Activated B cell treated with CpG ODN at 0.5 μM for 24 hours (primary cell): ENCODE data around the gene IL16. TPM values are rescaled to one million over a fixed set of nuclear protein-coding genes. Genes with fewer than 3 reads are reported as not detected.

Experiments used
- ATAC-seq: fragments of 200-7000 bp; cut with Tn5 transposase; one replicate; pipeline ENCODE4 v1.10.0; 2021; ENCODE audit warnings: low read depth, mild to moderate bottlenecking, moderate library complexity
- CTCF ChIA-PET: fragments of 350-600 bp; sonication (Branson Sonifier 250); formaldehyde crosslinking; loops from one replicate; lab custom pipeline; 2021; ENCODE audit warnings: antibody characterized with exemption; lab: Charles Lee
- POLR2A ChIA-PET: fragments of 350-600 bp; sonication (Branson Sonifier 250); formaldehyde crosslinking; loops from one replicate; lab custom pipeline; 2021; ENCODE audit warnings: antibody characterized with exemption; lab: Charles Lee
- DNase-seq: peaks from one replicate; pipeline ENCODE4 v3.0.0; 2022
- H3K27ac Mint-ChIP-seq: one replicate; pipeline ENCODE4 v1.8.0; 2020; ENCODE audit warnings: mixed read lengths
- H3K27me3 Mint-ChIP-seq: one replicate; pipeline ENCODE4 v1.8.0; 2021; ENCODE audit warnings: mixed read lengths
- H3K36me3 Mint-ChIP-seq: one replicate; pipeline ENCODE4 v1.8.0; 2021; ENCODE audit warnings: low read depth, mixed read lengths
- H3K4me1 Mint-ChIP-seq: one replicate; pipeline ENCODE4 v1.8.0; 2021; ENCODE audit warnings: mixed read lengths
- H3K4me3 Mint-ChIP-seq: one replicate; pipeline ENCODE4 v1.8.0; 2020; ENCODE audit warnings: mild to moderate bottlenecking, mixed read lengths
- H3K9me3 Mint-ChIP-seq: one replicate; pipeline ENCODE4 v1.8.0; 2020; ENCODE audit warnings: mixed read lengths
- intact Hi-C: fragments of 100-400 bp; cut with micrococcal nuclease; formaldehyde crosslinking; loops from one replicate; pipeline ENCODE4 v1.15.1; 2024
- total RNA-seq: library from RNA; stranded (reverse); gene quantifications from 2 replicates; pipeline ENCODE4 v1.2.3, GENCODE V29; 2022
- TF ChIP-seq, protein P1 (sequence below): fragments of 200-600 bp; IDR thresholded peaks from one replicate; pipeline ENCODE4 v1.8.0; 2022; ENCODE audit warnings: antibody characterized with exemption, mild to moderate bottlenecking

IL16 gene
- total RNA-seq, 1 donor from 2014 or later = 206 TPM

DNA sequence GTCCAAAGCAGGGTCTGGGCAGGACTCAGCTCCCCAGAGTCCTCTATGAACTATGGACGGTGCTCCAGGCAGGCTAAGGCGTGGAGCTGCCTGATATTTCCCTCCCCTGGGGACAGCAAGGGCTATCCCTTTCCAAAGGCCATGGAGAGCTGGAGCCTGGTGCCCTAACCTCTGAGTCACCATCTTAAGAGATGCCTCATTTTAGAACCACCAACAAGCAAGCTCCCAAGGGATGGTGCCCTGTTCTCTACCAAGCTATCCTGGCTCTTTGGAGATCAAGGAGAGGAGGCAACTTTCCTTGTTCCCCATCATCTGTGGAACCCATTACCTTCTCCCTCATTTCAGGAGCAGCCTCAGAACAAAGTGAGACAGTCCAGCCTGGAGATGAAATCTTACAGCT, 111.6 kb downstream of the IL16 start:
- TF ChIP-seq, protein P1, sequence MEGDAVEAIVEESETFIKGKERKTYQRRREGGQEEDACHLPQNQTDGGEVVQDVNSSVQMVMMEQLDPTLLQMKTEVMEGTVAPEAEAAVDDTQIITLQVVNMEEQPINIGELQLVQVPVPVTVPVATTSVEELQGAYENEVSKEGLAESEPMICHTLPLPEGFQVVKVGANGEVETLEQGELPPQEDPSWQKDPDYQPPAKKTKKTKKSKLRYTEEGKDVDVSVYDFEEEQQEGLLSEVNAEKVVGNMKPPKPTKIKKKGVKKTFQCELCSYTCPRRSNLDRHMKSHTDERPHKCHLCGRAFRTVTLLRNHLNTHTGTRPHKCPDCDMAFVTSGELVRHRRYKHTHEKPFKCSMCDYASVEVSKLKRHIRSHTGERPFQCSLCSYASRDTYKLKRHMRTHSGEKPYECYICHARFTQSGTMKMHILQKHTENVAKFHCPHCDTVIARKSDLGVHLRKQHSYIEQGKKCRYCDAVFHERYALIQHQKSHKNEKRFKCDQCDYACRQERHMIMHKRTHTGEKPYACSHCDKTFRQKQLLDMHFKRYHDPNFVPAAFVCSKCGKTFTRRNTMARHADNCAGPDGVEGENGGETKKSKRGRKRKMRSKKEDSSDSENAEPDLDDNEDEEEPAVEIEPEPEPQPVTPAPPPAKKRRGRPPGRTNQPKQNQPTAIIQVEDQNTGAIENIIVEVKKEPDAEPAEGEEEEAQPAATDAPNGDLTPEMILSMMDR = no peak
- ChIA-PET POLR2A (interaction anchor here (0.6 to 14.0 kb wide), 3 partner anchors 12 to 101 kb away, joined by 3 to 631 read pairs (median 9); no protein-coding TSS in a partner anchor), CTCF (interaction anchor here (1.7 kb wide), 1 partner anchor 33 kb away, joined by 7 read pairs; no protein-coding TSS in a partner anchor)
- H3K4me3 Mint-ChIP-seq = no peak overlapping the region
- H3K27ac Mint-ChIP-seq = peak overlapping the region; percentile 82
- H3K4me1 Mint-ChIP-seq = peaks cover 85% of the 10 kb centered on the region
- H3K36me3 Mint-ChIP-seq = peaks cover 99% of the 10 kb centered on the region
- no peaks in the 10 kb centered on the region for H3K9me3 Mint-ChIP-seq
- DNase-seq (no peak), ATAC-seq (no peak)
- intact Hi-C loops = no loop called here
- no peaks in the 10 kb centered on the region for H3K27me3 Mint-ChIP-seq

DNA sequence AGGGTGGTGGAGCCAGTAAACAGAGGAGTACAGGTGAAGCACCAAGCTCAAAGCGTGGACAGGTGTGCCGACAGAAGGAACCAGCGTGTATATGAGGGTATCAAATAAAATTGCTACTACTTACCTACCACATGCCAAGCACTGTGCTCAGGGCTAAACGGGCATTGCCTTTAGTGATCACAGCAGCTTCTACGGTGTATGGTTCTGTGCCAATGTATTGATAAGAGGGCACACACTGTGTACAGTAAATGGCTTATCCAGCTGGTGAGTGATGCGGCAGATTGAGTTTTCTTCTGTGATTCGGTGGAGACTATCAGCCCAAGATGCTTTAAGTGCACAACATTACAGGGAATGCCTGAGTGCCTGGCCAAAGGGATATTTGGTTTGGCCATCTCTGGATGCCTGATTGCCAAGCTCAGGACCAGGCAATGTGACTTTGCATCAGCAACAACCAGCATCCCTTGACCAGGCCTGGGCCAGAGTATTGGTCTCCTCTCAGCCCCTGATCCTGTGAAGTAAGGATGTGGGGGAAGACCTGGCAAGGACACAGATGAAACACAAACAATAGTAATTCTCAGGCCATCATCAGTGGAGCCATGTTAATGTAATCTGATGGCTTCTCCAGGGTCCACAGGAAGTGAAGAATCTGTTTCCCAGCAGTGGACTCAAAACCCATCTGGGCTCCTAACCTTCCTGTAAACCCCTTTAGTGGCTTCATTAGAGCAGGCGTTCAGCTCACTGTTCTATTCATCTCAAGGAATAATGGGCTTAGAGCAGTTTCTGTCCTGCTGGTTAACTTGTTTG, 113.2 kb downstream of the IL16 start:
- H3K27me3 Mint-ChIP-seq = no peaks in the 10 kb centered on the region
- intact Hi-C loops = no loop called here
- H3K4me3 Mint-ChIP-seq = no peak overlapping the region
- peaks cover 94% of the 10 kb centered on the region for H3K36me3 Mint-ChIP-seq
- POLR2A ChIA-PET = interaction anchor here (1.4 to 14.0 kb wide), 3 partner anchors 14 to 23 kb away, joined by 7 to 631 read pairs (median 14); partner anchors contain the start of gene STARD5
- CTCF ChIA-PET = interaction anchor here (0.7 to 1.5 kb wide), 3 partner anchors 18 to 43 kb away, joined by 3 to 5 read pairs (median 3); no protein-coding TSS in a partner anchor
- H3K27ac Mint-ChIP-seq = peak overlapping the region; percentile 94
- H3K9me3 Mint-ChIP-seq = no peaks in the 10 kb centered on the region
- ATAC-seq (no peak), DNase-seq (no peak)
- TF ChIP-seq, protein P1 = no peak
- H3K4me1 Mint-ChIP-seq = peaks cover 83% of the 10 kb centered on the region

DNA sequence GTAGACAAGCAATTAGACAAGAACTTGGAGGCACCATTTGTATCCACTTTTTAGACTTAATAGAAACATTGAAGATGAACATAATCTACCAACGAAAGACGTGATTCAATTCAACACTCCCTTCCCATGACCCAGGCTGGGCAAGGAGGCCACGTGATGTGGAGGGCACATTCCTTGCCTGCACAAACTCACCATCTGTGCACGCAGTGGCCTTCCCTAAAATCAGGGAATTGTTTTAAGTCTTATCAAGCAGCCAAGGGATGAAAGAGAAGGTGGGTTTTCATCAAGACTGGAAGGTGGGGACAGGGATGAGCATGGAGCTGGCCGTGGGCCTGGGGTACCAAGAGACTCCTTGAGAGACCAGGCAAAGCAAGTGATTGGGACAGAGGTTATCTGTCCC, 113.8 kb downstream of the IL16 start:
- Mint-ChIP-seq H3K27me3 (no peaks in the 10 kb centered on the region), H3K4me1 (peaks cover 84% of the 10 kb centered on the region), H3K36me3 (peaks cover 92% of the 10 kb centered on the region), H3K4me3 (no peak overlapping the region), H3K27ac (peak overlapping the region; percentile 94), H3K9me3 (no peaks in the 10 kb centered on the region)
- ATAC-seq = no peak
- ChIA-PET POLR2A (interaction anchor here (1.8 to 14.0 kb wide), 3 partner anchors 14 to 24 kb away, joined by 14 to 631 read pairs (median 18); partner anchors contain the start of gene STARD5), CTCF (interaction anchor here (1.3 to 1.8 kb wide), 6 partner anchors 16 to 199 kb away, joined by 4 to 15 read pairs (median 5); no protein-coding TSS in a partner anchor)
- TF ChIP-seq, protein P1 = no peak
- intact Hi-C loops = no loop called here
- no peak for DNase-seq

DNA sequence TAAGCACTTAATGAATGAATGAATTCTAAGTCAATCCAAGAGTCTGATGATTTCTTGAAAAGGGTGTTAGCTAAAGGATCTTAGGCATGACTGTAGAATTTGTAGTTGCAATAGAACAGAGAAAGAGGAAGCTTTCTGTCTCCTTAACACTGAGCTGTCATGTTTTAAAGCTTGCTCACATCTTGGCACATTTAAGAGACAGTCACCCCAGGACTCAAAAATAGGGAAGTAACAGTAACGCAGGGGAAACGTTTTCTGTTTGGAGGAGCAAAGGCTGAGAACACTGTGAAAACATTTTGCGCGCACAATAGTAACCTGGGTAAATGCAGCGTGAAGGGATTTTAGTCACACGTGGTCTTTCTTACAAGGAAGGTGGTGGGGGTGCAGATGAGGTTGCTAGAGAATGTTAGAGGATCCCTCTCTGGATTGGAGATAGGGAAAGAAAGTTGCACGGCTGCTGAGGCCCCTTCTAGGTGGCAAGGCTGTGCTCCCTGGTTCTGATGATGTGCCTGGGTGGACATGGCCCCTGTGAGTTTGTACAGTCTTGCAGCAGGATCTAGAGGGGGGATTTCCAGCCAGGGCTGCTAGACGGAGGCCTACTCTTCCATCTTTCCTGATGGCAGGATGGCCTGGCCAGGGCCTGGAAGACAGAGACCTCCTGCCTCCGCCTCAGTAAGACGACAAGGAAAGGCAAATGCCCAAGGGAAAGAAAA, 115.2 kb downstream of the IL16 start:
- ATAC-seq (peak; percentile 86), DNase-seq (no peak)
- Mint-ChIP-seq H3K36me3 (peaks cover 84% of the 10 kb centered on the region), H3K4me1 (peaks cover 85% of the 10 kb centered on the region), H3K27ac (peak overlapping the region; percentile 94), H3K4me3 (peak overlapping the region; percentile 50), H3K27me3 (no peaks in the 10 kb centered on the region), H3K9me3 (no peaks in the 10 kb centered on the region)
- ChIA-PET CTCF (interaction anchor here (0.8 to 1.8 kb wide), 13 partner anchors 10 to 200 kb away, joined by 3 to 17 read pairs (median 5); no protein-coding TSS in a partner anchor), POLR2A (interaction anchor here (0.9 to 14.0 kb wide), 7 partner anchors 10 to 1228 kb away, joined by 3 to 631 read pairs (median 4); partner anchors contain the start of genes RPS17 and STARD5)
- TF ChIP-seq, protein P1 = no peak
- intact Hi-C loops = loop anchor here (1.0 kb wide), 4 partner anchors 10 to 37 kb away; partner anchors contain the start of gene STARD5
